HG03103 (cell line): Measurements from ENCODE around the gene TMEM25.
"Not testable (repeated sequence)": the region's sequence is repeated elsewhere in the genome, so short reads cannot be mapped to it uniquely, and the experiment has no call there.

Experiments used
- ATAC-seq: cut with Tn5 transposase; IDR thresholded peaks from one replicate; pipeline ENCODE4 v1.9.1; 2021; ENCODE audit warnings: low read depth; ENCODE audit not compliant: unreplicated experiment

The TMEM25 gene

GRCh38 chr11:118574636-118575035 lies 43.6 kb downstream of the TMEM25 start:
- ATAC-seq, result no peak

DNA sequence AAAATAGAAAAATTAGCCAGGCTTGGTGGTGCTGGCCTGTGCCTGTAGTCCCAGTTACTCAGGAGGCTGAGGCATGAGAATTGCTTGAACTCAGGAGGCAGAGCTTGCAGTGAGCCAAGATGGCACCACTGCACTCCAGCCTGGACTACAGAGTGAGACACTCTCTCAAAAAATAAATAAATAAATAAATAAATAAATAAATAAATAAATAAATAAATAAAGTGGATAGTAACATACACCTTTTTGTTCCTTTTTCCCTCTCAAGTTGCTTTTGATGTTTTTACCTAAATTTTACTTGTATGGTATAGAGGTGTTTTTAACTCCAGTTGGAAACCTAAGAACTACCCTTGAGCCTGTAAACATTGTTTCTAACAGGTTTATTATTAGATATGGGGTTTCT lies 47.0 kb downstream of the TMEM25 start:
- not testable (repeated sequence) for ATAC-seq

DNA sequence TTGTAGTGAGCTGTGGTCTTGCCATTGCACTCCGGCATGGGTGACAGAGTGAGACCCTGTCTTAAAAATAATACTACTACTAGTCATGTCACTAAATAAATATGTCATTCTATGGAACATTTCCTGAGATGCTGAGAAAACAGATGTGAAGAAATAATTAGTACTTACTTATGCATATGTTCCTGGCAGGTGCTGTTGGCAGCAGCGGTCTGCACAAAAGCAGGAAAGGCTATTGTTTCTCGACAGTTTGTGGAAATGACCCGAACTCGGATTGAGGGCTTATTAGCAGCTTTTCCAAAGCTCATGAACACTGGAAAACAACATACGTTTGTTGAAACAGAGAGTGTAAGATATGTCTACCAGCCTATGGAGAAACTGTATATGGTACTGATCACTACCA lies 50.1 kb downstream of the TMEM25 start:
- no peak for ATAC-seq
